Fibroblast of villous mesenchyme (primary cell): Measurements from ENCODE around the gene BMP3. TPM values are rescaled to one million over a fixed set of nuclear protein-coding genes. Genes with fewer than 3 reads are reported as not detected.

Experiments
- DNase-seq: peaks from one replicate; pipeline ENCODE4 v3.0.0-alpha.2; 2010; ENCODE audit warnings: low read depth
- H3K4me3 ChIP-seq: 2 replicates; pipeline ENCODE4 v1.5.1; 2011; ENCODE audit warnings: low read depth, mild to moderate bottlenecking, low read length
- total RNA-seq: library from RNA; depleted of rRNA; stranded (reverse); fragments of >200 nt; gene quantifications from 2 replicates; pipeline ENCODE4 v1.2.3, GENCODE V29; 2012
- TF ChIP-seq, protein P1 (sequence below): IDR thresholded peaks from 2 replicates; pipeline ENCODE4 v1.5.1; 2012; ENCODE audit warnings: low read depth, mild to moderate bottlenecking, low read length; ENCODE audit not compliant: insufficient read depth

The BMP3 gene
- total RNA-seq, 1 donor, result not detected

DNA sequence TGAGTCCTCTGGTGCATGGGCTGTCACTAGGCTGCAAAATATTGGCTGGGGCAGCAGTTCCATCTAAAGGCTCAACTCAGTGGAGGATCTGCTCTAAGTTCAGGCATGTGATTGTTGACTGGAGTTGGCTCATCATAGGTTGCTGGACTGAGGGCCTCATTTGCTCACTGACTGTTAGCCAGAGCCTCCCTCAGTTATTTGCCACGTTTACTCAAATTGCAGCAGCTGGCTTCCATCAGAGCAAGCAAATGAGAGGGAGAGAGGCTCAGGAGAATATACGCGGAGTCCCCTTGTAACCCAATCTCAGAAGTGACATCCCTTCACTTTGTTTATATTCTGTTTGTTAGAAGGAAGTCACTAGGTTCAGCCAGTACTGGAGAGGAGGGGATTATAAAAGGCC is 54.1 kb downstream of the BMP3 start:
- no peak for DNase-seq
- H3K4me3 ChIP-seq, result no peak overlapping the region
- TF ChIP-seq, protein P1, sequence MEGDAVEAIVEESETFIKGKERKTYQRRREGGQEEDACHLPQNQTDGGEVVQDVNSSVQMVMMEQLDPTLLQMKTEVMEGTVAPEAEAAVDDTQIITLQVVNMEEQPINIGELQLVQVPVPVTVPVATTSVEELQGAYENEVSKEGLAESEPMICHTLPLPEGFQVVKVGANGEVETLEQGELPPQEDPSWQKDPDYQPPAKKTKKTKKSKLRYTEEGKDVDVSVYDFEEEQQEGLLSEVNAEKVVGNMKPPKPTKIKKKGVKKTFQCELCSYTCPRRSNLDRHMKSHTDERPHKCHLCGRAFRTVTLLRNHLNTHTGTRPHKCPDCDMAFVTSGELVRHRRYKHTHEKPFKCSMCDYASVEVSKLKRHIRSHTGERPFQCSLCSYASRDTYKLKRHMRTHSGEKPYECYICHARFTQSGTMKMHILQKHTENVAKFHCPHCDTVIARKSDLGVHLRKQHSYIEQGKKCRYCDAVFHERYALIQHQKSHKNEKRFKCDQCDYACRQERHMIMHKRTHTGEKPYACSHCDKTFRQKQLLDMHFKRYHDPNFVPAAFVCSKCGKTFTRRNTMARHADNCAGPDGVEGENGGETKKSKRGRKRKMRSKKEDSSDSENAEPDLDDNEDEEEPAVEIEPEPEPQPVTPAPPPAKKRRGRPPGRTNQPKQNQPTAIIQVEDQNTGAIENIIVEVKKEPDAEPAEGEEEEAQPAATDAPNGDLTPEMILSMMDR, result no peak

DNA sequence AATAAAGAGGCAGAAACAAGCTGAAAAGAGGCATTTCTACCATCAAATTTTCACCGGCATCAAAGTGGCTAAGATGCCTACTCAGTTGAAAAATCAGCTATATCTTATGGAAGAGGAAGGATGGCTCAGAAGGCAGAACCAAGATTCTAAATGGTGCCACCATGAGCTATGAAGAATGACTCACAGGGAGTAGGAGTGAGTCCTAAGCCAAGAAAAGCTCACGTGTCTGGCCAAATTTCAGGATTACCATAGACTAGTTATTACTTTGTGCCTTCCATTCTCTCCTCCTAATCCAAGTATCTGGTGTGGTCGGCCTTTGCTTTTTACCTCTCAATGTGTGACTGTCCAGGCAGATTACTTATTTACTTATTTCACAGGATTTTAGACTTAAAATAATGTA is 54.8 kb downstream of the BMP3 start:
- DNase-seq, result no peak
- TF ChIP-seq, protein P1, result no peak
- no peak overlapping the region for H3K4me3 ChIP-seq

DNA sequence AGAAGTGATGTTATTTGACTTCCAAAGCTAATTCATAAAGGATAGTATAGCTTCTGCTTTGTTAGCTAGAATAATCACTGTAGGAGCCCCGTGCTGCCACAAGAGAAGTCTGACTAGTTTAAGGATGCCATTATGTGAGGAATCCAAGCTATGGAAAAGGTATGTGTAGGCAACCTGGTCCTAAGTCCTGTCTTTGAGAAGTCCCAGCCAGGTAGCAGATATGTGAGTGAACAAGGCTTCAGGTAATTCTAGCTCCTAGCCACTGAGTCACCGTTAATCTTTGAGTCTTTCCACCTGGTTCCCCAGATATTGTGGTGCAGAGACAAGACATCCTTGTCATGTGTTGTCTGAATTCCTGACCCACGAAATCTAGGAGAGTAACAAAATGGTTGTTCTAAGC is 55.5 kb downstream of the BMP3 start:
- TF ChIP-seq, protein P1, result no peak
- no peak overlapping the region for H3K4me3 ChIP-seq
- no peak for DNase-seq

GRCh38 chr4:81093720-81094401 is 63.4 kb downstream of the BMP3 start:
- DNase-seq, result no peak
- TF ChIP-seq, protein P1, result no peak
- H3K4me3 ChIP-seq, result no peak overlapping the region

DNA sequence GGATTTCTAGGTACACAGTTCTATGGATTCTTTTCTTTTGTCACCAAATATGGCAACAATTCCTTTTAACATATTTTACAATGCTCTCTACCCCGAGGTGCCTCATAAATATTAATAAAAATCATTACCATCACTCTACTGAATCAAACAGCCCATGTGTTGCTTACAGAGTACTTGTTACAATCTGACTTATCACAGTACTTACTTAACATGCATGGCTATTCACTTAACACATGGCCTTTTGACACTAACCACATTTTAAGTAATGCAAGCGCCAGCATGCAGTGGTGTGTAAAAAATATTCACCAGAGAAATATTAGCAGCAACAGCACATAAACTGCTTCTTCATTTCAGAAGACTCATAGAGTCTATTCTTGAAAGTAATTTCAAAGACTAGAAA is 64.9 kb downstream of the BMP3 start:
- DNase-seq, result no peak
- TF ChIP-seq, protein P1, result no peak
- no peak overlapping the region for H3K4me3 ChIP-seq

GRCh38 chr4:81096566-81096965 is 66.1 kb downstream of the BMP3 start:
- TF ChIP-seq, protein P1, result no peak
- DNase-seq, result no peak

GRCh38 chr4:81102107-81102506 is 71.6 kb downstream of the BMP3 start:
- TF ChIP-seq, protein P1, result no peak
- H3K4me3 ChIP-seq, result no peak overlapping the region
- DNase-seq, result no peak

More at GRCh38 chr4:81096566-81096965, 66.1 kb downstream of the BMP3 start:
- H3K4me3 ChIP-seq, result no peak overlapping the region
